Mucosa of gallbladder (tissue), 1 donor: Measurements from ENCODE around the gene PPP4C. TPM values are rescaled to one million over a fixed set of nuclear protein-coding genes. Genes with fewer than 3 reads are reported as not detected.
"Not testable (repeated sequence)": the region's sequence is repeated elsewhere in the genome, so short reads cannot be mapped to it uniquely, and the experiment has no call there.

ENCODE experiments used
- DNase-seq: peaks from one replicate; pipeline ENCODE4 v3.0.0-alpha.2; 2020; ENCODE audit warnings: low spot score
- total RNA-seq: library from RNA; stranded (reverse); gene quantifications from one replicate; pipeline ENCODE4 v1.2.1, GENCODE V29; 2021
- donor health status: DM: no; HTN: no; CAD: no.

PPP4C gene
- total RNA-seq, 1 donor from 2014 or later, result 95.3 TPM

- DNase-seq, result no peak
These were observed 46.9 kb downstream of the PPP4C start for GRCh38 chr16:30122604-30123160.

GRCh38 chr16:30124985-30125379 lies 49.2 kb downstream of the PPP4C start:
- no peak for DNase-seq

GRCh38 chr16:30125690-30126089 lies 49.9 kb downstream of the PPP4C start:
- DNase-seq, result not testable (repeated sequence)

- no peak for DNase-seq
These were observed 52.2 kb downstream of the PPP4C start for GRCh38 chr16:30127993-30128392.

GRCh38 chr16:30131869-30132475 lies 56.2 kb downstream of the PPP4C start:
- no peak for DNase-seq

- no peak for DNase-seq
These were observed 56.8 kb downstream of the PPP4C start for GRCh38 chr16:30132591-30132990.

Other genes starting within 250 kb of the PPP4C start
- gene CDIPT, start 212.8 kb upstream of the PPP4C start, total RNA-seq, result 110 TPM
- 113 TPM for gene SEZ6L2, start 176.4 kb upstream of the PPP4C start, total RNA-seq
- gene ASPHD1, start 175.5 kb upstream of the PPP4C start, total RNA-seq, result 94.5 TPM
- 28.4 TPM for gene KCTD13, start 149.8 kb upstream of the PPP4C start, total RNA-seq
- 167 TPM for gene TMEM219, start 113.9 kb upstream of the PPP4C start, total RNA-seq
- gene TAOK2, start 102.1 kb upstream of the PPP4C start, total RNA-seq, result 67.3 TPM
- 16.3 TPM for gene HIRIP3, start 80.4 kb upstream of the PPP4C start, total RNA-seq
- gene INO80E, start 79.8 kb upstream of the PPP4C start, total RNA-seq, result 88.4 TPM
- gene DOC2A, start 65.0 kb upstream of the PPP4C start, total RNA-seq, result 18.8 TPM
- not detected for gene C16orf92, start 52.8 kb upstream of the PPP4C start, total RNA-seq
- gene TLCD3B, start 44.7 kb upstream of the PPP4C start, total RNA-seq, result not detected
- gene ALDOA, start 10.2 kb upstream of the PPP4C start, total RNA-seq, result 1,422 TPM
- gene TBX6, start 15.9 kb downstream of the PPP4C start, total RNA-seq, result 3.7 TPM
- gene YPEL3, start 20.2 kb downstream of the PPP4C start, total RNA-seq, result 81.7 TPM
- gene GDPD3, start 37.5 kb downstream of the PPP4C start, total RNA-seq, result 11.2 TPM
- gene MAPK3, start 47.2 kb downstream of the PPP4C start, total RNA-seq, result 109 TPM
- gene CORO1A, start 107.6 kb downstream of the PPP4C start, total RNA-seq, result 58.5 TPM
- 59.4 TPM for gene BOLA2B, start 117.7 kb downstream of the PPP4C start, total RNA-seq
- gene SLX1A, start 117.9 kb downstream of the PPP4C start, total RNA-seq, result 70.4 TPM
- 19.4 TPM for gene SULT1A3, start 123.3 kb downstream of the PPP4C start, total RNA-seq
- 12.5 TPM for gene NPIPB13, start 172.5 kb downstream of the PPP4C start, total RNA-seq